ENCODE results near the gene PRDM16. TPM values are rescaled to one million over a fixed set of nuclear protein-coding genes. Genes with fewer than 3 reads are reported as not detected.

Gene PRDM16
- polyA plus RNA-seq, 1 of the 3 experiments (the other 2 are of a cell fraction): not detected

DNA sequence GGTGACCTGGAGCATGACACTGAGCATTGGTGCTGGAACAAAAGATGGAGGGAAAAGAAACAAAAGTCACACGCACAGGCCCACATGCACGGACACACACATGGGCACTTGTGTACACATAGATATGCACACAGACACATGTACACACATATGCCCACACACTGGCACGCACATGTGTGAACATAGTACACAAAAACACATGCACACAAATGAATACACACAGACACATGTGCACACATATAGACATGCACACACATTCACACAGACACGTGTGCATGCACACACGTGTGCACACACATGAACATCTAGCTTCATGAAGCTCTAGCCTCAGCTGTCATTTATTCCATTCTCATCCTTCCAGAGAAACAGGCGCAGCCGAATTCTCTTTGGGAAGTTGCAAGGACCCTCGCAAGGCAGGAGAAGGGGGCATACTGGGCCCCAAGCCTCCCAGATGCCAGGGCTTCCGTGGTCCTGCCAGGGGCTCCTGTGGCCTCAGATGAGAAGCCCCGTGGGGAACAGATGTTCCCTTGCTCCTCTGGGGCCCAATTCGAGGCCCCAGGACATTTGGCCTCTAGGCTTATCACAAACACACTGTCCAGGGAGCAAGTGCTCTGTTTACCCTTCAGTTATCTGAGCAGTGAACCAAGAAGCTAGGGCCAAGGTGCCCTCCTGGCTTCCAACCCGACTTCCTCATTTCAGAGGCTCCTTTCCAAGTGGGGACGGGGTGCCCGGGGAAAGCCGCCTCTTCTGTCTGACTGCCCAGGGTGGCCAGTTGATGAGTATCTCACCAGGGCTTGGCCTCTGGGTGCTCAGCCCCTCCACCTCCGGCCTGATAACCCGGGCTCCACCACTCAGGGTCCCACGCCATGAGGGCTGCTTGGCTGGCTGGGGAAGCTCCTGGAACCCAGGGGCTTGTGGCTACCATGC, 269.1 kb downstream of the PRDM16 start:
- ChIA-PET POLR2A (interaction anchor here (0.5 kb wide), 1 partner anchor 279 kb away, joined by 3 read pairs; no protein-coding TSS in a partner anchor), CTCF (no interaction called here)
- no peaks in the 10 kb centered on the region for H3K36me3 ChIP-seq (replicated peaks in 1 of 2; ENCODE audit: control insufficient read depth in 1 of 2, insufficient read depth in 2 of 2, low read length in 1 of 2)
- TF ChIP-seq, protein P1, sequence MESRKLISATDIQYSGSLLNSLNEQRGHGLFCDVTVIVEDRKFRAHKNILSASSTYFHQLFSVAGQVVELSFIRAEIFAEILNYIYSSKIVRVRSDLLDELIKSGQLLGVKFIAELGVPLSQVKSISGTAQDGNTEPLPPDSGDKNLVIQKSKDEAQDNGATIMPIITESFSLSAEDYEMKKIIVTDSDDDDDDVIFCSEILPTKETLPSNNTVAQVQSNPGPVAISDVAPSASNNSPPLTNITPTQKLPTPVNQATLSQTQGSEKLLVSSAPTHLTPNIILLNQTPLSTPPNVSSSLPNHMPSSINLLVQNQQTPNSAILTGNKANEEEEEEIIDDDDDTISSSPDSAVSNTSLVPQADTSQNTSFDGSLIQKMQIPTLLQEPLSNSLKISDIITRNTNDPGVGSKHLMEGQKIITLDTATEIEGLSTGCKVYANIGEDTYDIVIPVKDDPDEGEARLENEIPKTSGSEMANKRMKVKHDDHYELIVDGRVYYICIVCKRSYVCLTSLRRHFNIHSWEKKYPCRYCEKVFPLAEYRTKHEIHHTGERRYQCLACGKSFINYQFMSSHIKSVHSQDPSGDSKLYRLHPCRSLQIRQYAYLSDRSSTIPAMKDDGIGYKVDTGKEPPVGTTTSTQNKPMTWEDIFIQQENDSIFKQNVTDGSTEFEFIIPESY (IDR thresholded peaks at IDR 0.05; ENCODE audit: borderline replicate concordance, low read depth): no peak
- TF ChIP-seq YY1 (IDR thresholded peaks at IDR 0.05; ENCODE audit: low read depth): no peak
- no peak for TF ChIP-seq MXI1 (IDR thresholded peaks at IDR 0.05; ENCODE audit: low read depth, low read length)
- H3K27ac ChIP-seq (ENCODE audit: low read depth in 2 of 2, low read length in 1 of 2): no peak overlapping the region
- H3K4me3 ChIP-seq (ENCODE audit: low read depth in 2 of 2, low read length in 1 of 2): no peak overlapping the region
- H2AFZ ChIP-seq (ENCODE audit: low read depth): no peak overlapping the region
- no peak for DNase-seq
- H3K27me3 ChIP-seq (ENCODE audit: insufficient read depth): no peaks in the 10 kb centered on the region
- H3F3A ChIP-seq (replicated peaks; ENCODE audit: insufficient read depth): no peaks in the 10 kb centered on the region
- no peaks in the 10 kb centered on the region for H3K9me3 ChIP-seq
- H3K9me2 ChIP-seq: no peaks in the 10 kb centered on the region
- no peak overlapping the region for H3K9ac ChIP-seq
- H3K4me2 ChIP-seq: no peak overlapping the region
- 44% methylated on average over 10 of the region's 18 CpGs for whole genome bisulfite sequencing (ENCODE audit: low lambda C conversion rate)
- no peaks in the 10 kb centered on the region for H4K20me1 ChIP-seq (ENCODE audit: insufficient read depth)
- no peaks in the 10 kb centered on the region for H3K4me1 ChIP-seq (ENCODE audit: control insufficient read depth in 1 of 2, insufficient read depth in 2 of 2, low read depth in 1 of 2, low read length in 1 of 2)
- no peaks in the 10 kb centered on the region for H3K79me2 ChIP-seq (ENCODE audit: insufficient read depth)

DNA sequence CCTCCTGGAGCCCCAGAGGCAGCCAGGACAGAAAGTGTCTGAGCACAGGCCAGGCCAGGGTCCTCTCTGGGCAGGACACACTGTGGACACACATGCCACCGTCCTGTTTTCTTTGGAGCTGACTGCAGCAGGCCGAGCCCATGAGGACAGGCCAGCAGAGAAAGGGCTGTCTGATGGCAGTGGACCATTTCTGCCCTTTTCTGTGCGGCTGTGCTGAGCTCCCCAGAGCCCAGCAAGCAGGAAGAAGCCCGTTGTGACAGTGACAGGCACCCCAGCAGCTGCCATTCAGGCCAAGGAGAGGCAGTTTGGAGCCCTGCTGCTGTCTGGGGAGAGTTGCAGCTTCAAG, 269.7 kb downstream of the PRDM16 start:
- H3K79me2 ChIP-seq (ENCODE audit: insufficient read depth): no peaks in the 10 kb centered on the region
- H3F3A ChIP-seq (replicated peaks; ENCODE audit: insufficient read depth): no peaks in the 10 kb centered on the region
- H3K4me2 ChIP-seq: no peak overlapping the region
- CTCF ChIA-PET: no interaction called here
- no peak for DNase-seq
- H3K9me3 ChIP-seq: no peaks in the 10 kb centered on the region
- POLR2A ChIA-PET: no interaction called here
- no peaks in the 10 kb centered on the region for H3K9me2 ChIP-seq
- no CpG with 5 or more reads among the region's 4 CpGs for WGBS (ENCODE audit: low lambda C conversion rate)
- TF ChIP-seq TEAD4 (IDR thresholded peaks at IDR 0.05; ENCODE audit: borderline replicate concordance, insufficient read depth) (no peak), ELF1 (IDR thresholded peaks at IDR 0.05) (no peak), TCF12 (IDR thresholded peaks at IDR 0.05) (no peak)
- TF ChIP-seq, protein P2, sequence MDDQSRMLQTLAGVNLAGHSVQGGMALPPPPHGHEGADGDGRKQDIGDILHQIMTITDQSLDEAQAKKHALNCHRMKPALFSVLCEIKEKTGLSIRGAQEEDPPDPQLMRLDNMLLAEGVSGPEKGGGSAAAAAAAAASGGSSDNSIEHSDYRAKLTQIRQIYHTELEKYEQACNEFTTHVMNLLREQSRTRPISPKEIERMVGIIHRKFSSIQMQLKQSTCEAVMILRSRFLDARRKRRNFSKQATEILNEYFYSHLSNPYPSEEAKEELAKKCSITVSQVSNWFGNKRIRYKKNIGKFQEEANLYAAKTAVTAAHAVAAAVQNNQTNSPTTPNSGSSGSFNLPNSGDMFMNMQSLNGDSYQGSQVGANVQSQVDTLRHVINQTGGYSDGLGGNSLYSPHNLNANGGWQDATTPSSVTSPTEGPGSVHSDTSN (IDR thresholded peaks at IDR 0.05): no peak
- TF ChIP-seq, protein P3, sequence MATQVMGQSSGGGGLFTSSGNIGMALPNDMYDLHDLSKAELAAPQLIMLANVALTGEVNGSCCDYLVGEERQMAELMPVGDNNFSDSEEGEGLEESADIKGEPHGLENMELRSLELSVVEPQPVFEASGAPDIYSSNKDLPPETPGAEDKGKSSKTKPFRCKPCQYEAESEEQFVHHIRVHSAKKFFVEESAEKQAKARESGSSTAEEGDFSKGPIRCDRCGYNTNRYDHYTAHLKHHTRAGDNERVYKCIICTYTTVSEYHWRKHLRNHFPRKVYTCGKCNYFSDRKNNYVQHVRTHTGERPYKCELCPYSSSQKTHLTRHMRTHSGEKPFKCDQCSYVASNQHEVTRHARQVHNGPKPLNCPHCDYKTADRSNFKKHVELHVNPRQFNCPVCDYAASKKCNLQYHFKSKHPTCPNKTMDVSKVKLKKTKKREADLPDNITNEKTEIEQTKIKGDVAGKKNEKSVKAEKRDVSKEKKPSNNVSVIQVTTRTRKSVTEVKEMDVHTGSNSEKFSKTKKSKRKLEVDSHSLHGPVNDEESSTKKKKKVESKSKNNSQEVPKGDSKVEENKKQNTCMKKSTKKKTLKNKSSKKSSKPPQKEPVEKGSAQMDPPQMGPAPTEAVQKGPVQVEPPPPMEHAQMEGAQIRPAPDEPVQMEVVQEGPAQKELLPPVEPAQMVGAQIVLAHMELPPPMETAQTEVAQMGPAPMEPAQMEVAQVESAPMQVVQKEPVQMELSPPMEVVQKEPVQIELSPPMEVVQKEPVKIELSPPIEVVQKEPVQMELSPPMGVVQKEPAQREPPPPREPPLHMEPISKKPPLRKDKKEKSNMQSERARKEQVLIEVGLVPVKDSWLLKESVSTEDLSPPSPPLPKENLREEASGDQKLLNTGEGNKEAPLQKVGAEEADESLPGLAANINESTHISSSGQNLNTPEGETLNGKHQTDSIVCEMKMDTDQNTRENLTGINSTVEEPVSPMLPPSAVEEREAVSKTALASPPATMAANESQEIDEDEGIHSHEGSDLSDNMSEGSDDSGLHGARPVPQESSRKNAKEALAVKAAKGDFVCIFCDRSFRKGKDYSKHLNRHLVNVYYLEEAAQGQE (IDR thresholded peaks at IDR 0.05; ENCODE audit: low read depth, low read length): no peak
- TF ChIP-seq, protein P4, sequence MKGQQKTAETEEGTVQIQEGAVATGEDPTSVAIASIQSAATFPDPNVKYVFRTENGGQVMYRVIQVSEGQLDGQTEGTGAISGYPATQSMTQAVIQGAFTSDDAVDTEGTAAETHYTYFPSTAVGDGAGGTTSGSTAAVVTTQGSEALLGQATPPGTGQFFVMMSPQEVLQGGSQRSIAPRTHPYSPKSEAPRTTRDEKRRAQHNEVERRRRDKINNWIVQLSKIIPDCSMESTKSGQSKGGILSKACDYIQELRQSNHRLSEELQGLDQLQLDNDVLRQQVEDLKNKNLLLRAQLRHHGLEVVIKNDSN (IDR thresholded peaks at IDR 0.05; ENCODE audit: borderline replicate concordance, low read depth): no peak
- H3K27ac ChIP-seq (ENCODE audit: low read depth in 2 of 2, low read length in 1 of 2): no peak overlapping the region
- H3K4me3 ChIP-seq (ENCODE audit: low read depth in 2 of 2, low read length in 1 of 2): no peak overlapping the region
- no peaks in the 10 kb centered on the region for H3K4me1 ChIP-seq (ENCODE audit: control insufficient read depth in 1 of 2, insufficient read depth in 2 of 2, low read depth in 1 of 2, low read length in 1 of 2)
- H3K36me3 ChIP-seq (replicated peaks in 1 of 2; ENCODE audit: control insufficient read depth in 1 of 2, insufficient read depth in 2 of 2, low read length in 1 of 2): no peaks in the 10 kb centered on the region
- no peak overlapping the region for H3K9ac ChIP-seq
- no peak overlapping the region for H2AFZ ChIP-seq (ENCODE audit: low read depth)
- no peaks in the 10 kb centered on the region for H3K27me3 ChIP-seq (ENCODE audit: insufficient read depth)
- no peaks in the 10 kb centered on the region for H4K20me1 ChIP-seq (ENCODE audit: insufficient read depth)

Data from SK-N-SH (cell line).